ENCODE measurements around the gene APMAP. TPM values are rescaled to one million over a fixed set of nuclear protein-coding genes. Genes with fewer than 3 reads are reported as not detected.

The APMAP gene
- total RNA-seq, 1 experiment from 2014 or later: 67.8 TPM

DNA sequence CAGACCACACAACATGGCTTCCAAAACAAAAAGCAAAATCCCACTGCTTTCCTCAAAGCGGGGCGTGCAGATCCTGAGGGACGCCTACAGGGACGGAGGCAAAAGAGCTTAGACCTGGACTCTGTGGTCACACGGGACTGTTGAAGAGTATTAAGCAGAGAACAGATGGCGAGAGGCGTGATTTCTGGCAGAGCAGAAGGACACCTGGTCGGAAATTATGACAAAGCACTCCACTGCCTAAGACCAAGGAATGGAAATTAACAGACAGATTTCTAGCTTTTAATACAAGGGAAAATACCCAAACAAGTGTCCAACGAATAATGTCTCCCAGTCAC, 28.1 kb downstream of the APMAP start:
- H3K27ac ChIP-seq (ENCODE audit: insufficient read length, low read depth, low read length): no peak overlapping the region
- Mint-ChIP-seq H3K27ac (no peak overlapping the region; a peak in 1 of 7 replicates), H3K4me3 (no peak overlapping the region), H3K27me3 (ENCODE audit: low read depth) (no peaks in the 10 kb centered on the region), H3K9me3 (no peaks in the 10 kb centered on the region), H3K4me1 (no peaks in the 10 kb centered on the region), H3K36me3 (ENCODE audit: insufficient read depth in 1 of 3, low read depth in 3 of 3) (peaks cover 33 to 78% (median 49%) of the 10 kb centered on the region in 3 experiments; a peak in 6 of 7 replicates)
- no peak overlapping the region for H2BK5ac ChIP-seq (ENCODE audit: insufficient read length, low read length)
- no peak overlapping the region for H2BK120ac ChIP-seq (ENCODE audit: low read depth, low read length, poor library complexity, severe bottlenecking)
- H3K4me1 ChIP-seq (ENCODE audit: insufficient read depth, low read length): no peaks in the 10 kb centered on the region
- no peak overlapping the region for H4K5ac ChIP-seq (ENCODE audit: insufficient read length, low read depth, low read length)
- H3K79me1 ChIP-seq (ENCODE audit: insufficient read depth, low read depth, low read length, poor library complexity, severe bottlenecking): no peaks in the 10 kb centered on the region
- H3T11ph ChIP-seq (ENCODE audit: low read length): no peak overlapping the region
- H3K23ac ChIP-seq (ENCODE audit: insufficient read length, low read depth, low read length): no peak overlapping the region
- H3K23me2 ChIP-seq (ENCODE audit: insufficient read length, low read depth, low read length, poor library complexity, severe bottlenecking): no peaks in the 10 kb centered on the region
- H3K18ac ChIP-seq (ENCODE audit: insufficient read length, low read depth, low read length): no peak overlapping the region
- H3K27me3 ChIP-seq (ENCODE audit: insufficient read depth, low read length): no peaks in the 10 kb centered on the region
- no peaks in the 10 kb centered on the region for H4K20me1 ChIP-seq (ENCODE audit: control insufficient read depth, insufficient read depth, insufficient read length)
- H3K9me3 ChIP-seq (ENCODE audit: control insufficient read depth, low read depth, low read length): no peaks in the 10 kb centered on the region
- WGBS (ENCODE audit: extremely low coverage, insufficient read length, low lambda C conversion rate): no CpG with 5 or more reads among the region's 9 CpGs
- no peak overlapping the region for H2BK15ac ChIP-seq (ENCODE audit: low read depth, low read length)
- H2AFZ ChIP-seq (ENCODE audit: low read length): no peak overlapping the region
- H3K4me2 ChIP-seq (ENCODE audit: insufficient read depth, insufficient read length, low read length): no peak overlapping the region
- H2AK5ac ChIP-seq (ENCODE audit: insufficient read length, low read length): no peak overlapping the region
- no peak overlapping the region for H3K9ac ChIP-seq (ENCODE audit: extremely low read depth, insufficient read length, low read length)
- H3K79me2 ChIP-seq (ENCODE audit: insufficient read depth, low read length): no peaks in the 10 kb centered on the region
- no peak overlapping the region for H2BK12ac ChIP-seq (ENCODE audit: insufficient read length, low read depth, low read length)
- H4K91ac ChIP-seq (ENCODE audit: insufficient read length, low read depth, low read length): no peak overlapping the region
- H3K4ac ChIP-seq (ENCODE audit: low read depth, low read length): no peak overlapping the region
- no peak overlapping the region for H3K14ac ChIP-seq (ENCODE audit: insufficient read depth, low read length)
- no peak overlapping the region for H2BK20ac ChIP-seq (ENCODE audit: low read depth, low read length, poor library complexity, severe bottlenecking)
- TF ChIP-seq, protein P1, sequence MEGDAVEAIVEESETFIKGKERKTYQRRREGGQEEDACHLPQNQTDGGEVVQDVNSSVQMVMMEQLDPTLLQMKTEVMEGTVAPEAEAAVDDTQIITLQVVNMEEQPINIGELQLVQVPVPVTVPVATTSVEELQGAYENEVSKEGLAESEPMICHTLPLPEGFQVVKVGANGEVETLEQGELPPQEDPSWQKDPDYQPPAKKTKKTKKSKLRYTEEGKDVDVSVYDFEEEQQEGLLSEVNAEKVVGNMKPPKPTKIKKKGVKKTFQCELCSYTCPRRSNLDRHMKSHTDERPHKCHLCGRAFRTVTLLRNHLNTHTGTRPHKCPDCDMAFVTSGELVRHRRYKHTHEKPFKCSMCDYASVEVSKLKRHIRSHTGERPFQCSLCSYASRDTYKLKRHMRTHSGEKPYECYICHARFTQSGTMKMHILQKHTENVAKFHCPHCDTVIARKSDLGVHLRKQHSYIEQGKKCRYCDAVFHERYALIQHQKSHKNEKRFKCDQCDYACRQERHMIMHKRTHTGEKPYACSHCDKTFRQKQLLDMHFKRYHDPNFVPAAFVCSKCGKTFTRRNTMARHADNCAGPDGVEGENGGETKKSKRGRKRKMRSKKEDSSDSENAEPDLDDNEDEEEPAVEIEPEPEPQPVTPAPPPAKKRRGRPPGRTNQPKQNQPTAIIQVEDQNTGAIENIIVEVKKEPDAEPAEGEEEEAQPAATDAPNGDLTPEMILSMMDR (conservative IDR thresholded peaks at IDR 0.05): no peak
- no peak overlapping the region for H3K56ac ChIP-seq (ENCODE audit: insufficient read length, low read depth, low read length)
- peak; percentile 8 for DNase-seq
- H4K8ac ChIP-seq (replicated peaks; ENCODE audit: insufficient read length, low read depth, low read length): no peak overlapping the region
